Measurements from ENCODE around the gene CLIP2.

Gene CLIP2

DNA sequence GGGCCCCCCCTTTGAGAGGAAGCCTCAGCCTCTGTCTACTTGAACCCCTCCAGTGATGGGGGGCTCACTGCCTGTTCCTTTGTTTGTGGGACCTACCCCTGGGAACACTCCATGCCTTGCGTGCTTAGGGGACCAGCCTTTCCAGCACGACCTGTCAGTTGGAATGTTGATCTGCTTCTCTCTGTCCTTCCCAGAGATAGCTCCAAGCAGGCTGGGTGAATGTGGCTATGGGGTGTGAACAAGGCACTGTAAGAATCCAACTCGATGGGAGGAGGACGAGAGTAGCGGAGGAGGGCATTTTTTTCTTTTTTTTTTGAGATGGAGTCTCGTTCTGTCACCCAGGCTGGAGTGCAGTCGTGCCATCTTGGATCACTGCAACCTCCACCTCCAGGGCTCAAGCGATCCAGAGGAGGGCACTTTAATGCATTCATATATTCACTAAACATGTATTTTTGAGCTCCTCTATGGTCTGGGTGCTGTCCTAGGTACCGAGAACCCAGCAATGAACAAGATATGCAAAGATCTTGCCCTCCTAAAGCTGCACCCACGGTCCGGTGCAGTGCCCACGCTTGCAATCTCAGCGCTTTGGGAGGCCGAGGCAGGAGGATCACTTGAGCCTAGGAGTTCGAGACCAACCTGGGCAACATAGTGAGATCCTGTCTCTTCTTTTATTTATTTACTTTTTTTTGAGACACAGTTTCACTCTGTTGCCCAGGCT is 8.5 kb downstream of the CLIP2 start:
- H3K27me3 Mint-ChIP-seq (ENCODE audit: low read depth), result peaks cover 1% of the 10 kb centered on the region
- H3K4me1 Mint-ChIP-seq, result peaks cover 27% of the 10 kb centered on the region
- no peaks in the 10 kb centered on the region for H3K9me3 Mint-ChIP-seq
- peaks cover 9% of the 10 kb centered on the region for H3K36me3 Mint-ChIP-seq (ENCODE audit: low read depth)
- TF ChIP-seq, protein P1, sequence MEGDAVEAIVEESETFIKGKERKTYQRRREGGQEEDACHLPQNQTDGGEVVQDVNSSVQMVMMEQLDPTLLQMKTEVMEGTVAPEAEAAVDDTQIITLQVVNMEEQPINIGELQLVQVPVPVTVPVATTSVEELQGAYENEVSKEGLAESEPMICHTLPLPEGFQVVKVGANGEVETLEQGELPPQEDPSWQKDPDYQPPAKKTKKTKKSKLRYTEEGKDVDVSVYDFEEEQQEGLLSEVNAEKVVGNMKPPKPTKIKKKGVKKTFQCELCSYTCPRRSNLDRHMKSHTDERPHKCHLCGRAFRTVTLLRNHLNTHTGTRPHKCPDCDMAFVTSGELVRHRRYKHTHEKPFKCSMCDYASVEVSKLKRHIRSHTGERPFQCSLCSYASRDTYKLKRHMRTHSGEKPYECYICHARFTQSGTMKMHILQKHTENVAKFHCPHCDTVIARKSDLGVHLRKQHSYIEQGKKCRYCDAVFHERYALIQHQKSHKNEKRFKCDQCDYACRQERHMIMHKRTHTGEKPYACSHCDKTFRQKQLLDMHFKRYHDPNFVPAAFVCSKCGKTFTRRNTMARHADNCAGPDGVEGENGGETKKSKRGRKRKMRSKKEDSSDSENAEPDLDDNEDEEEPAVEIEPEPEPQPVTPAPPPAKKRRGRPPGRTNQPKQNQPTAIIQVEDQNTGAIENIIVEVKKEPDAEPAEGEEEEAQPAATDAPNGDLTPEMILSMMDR (IDR thresholded peaks at IDR 0.05; ENCODE audit: unreplicated experiment in 3 of 3), result no peak
- no peak overlapping the region for H3K27ac Mint-ChIP-seq
- no peak overlapping the region for H3K4me3 Mint-ChIP-seq

DNA sequence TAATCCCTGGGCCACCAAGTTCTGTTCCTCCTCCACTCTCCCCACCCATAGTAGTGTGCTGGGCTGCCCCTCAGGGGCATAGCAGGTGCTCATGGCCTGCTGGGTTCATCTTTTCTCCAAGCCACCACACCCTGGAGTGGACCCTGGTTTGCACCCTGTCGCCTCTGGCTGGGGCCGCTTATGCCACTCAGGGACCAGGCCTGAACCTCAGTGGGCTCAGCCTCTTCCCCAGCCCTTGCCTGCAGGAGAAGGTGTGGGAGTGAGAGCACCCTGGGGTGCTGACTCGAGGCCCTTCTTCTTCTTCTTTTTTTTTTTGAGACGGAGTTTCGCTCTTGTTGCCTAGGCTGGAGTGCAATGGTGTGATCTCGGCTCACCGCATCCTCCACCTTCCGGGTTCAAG is 10.2 kb downstream of the CLIP2 start:
- TF ChIP-seq, protein P1 (IDR thresholded peaks at IDR 0.05; ENCODE audit: unreplicated experiment in 3 of 3), result no peak
- Mint-ChIP-seq H3K36me3 (ENCODE audit: low read depth) (peaks cover 9% of the 10 kb centered on the region), H3K27me3 (ENCODE audit: low read depth) (no peaks in the 10 kb centered on the region), H3K4me3 (no peak overlapping the region), H3K4me1 (peaks cover 11% of the 10 kb centered on the region), H3K9me3 (no peaks in the 10 kb centered on the region), H3K27ac (no peak overlapping the region)

DNA sequence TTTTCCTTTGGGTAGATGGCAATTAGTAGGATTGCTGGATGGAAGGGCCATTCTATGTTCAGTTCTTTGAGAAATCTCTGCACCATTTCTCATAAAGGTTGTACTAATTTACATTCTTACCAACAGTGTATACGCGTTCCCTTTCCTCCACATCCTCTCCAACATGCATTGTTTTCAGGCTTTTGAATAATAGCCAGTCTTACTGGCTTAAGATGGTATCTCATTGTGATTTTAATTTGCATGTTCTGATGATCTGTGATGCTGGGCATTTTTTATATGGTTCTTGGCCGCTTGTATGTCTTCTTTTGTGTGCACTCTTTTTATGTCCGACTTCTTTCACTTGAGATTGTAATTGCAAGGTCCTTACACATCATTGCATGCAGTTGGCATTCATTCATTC is 11.7 kb downstream of the CLIP2 start:
- Mint-ChIP-seq H3K4me3 (no peak overlapping the region), H3K27me3 (ENCODE audit: low read depth) (no peaks in the 10 kb centered on the region), H3K27ac (no peak overlapping the region), H3K9me3 (no peaks in the 10 kb centered on the region), H3K36me3 (ENCODE audit: low read depth) (peaks cover 2% of the 10 kb centered on the region), H3K4me1 (no peaks in the 10 kb centered on the region)
- TF ChIP-seq, protein P1 (IDR thresholded peaks at IDR 0.05; ENCODE audit: unreplicated experiment in 3 of 3), result no peak

DNA sequence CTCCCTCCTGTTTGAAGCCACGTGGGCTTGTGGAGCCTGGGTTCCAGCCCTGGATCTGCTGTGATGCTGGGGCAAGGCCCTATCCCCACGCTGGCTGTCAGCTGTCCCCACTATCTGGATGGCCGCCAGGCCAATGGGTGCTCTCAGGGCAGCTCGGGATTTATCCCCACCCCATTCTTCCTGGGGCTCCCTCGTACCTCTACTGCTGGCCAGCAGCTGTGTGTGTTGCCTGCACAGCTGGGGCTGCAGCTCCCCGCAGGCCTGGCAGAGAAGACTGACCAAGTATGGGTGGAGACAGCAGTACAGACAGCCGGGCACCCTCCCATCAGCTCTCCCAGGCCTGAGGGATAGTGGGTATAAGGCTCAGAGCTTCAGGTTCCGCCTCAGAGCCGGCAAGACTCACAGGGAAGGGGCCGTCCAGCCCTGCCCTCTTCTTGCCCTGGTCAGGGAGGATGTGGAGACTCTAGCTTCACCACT is 13.6 kb downstream of the CLIP2 start:
- H3K36me3 Mint-ChIP-seq (ENCODE audit: low read depth), result no peaks in the 10 kb centered on the region
- peaks cover 10% of the 10 kb centered on the region for H3K4me1 Mint-ChIP-seq
- no peak overlapping the region for H3K4me3 Mint-ChIP-seq
- no peaks in the 10 kb centered on the region for H3K9me3 Mint-ChIP-seq
- TF ChIP-seq, protein P1 (IDR thresholded peaks at IDR 0.05; ENCODE audit: unreplicated experiment in 3 of 3), result no peak
- H3K27me3 Mint-ChIP-seq (ENCODE audit: low read depth), result no peaks in the 10 kb centered on the region
- H3K27ac Mint-ChIP-seq, result no peak overlapping the region

DNA sequence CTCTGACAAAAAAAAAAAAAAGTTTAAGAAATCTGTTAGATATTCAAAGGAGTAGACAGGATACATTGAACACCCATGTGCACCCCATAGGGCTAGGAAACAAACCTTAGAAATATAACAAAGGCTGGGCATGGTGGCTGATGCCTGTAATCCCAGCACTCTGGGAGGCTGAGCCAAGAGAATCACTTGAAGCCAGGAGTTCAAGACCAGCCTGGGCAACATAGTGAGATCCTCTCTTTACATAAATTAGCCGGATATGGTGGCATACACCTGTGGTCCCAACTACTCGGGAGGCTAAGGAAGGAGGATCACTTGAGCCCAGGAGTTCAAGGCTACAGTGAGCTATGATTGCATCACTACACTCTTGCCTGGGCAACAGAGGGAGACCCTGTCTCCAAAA is 15.3 kb downstream of the CLIP2 start:
- Mint-ChIP-seq H3K27ac (no peak overlapping the region), H3K9me3 (no peaks in the 10 kb centered on the region), H3K4me3 (no peak overlapping the region), H3K36me3 (ENCODE audit: low read depth) (no peaks in the 10 kb centered on the region), H3K27me3 (ENCODE audit: low read depth) (no peaks in the 10 kb centered on the region), H3K4me1 (peaks cover 12% of the 10 kb centered on the region)
- TF ChIP-seq, protein P1 (IDR thresholded peaks at IDR 0.05; ENCODE audit: unreplicated experiment in 3 of 3), result no peak

All from nephron (organoid).